HG03432 (cell line): Measurements from ENCODE around the gene CFAP61.

Source experiments
- ATAC-seq: cut with Tn5 transposase; IDR thresholded peaks from one replicate; pipeline ENCODE4 v1.9.1; 2021; ENCODE audit warnings: mild to moderate bottlenecking, moderate library complexity; ENCODE audit not compliant: unreplicated experiment

Gene CFAP61

GRCh38 chr20:20386192-20386591, 333.9 kb downstream of the CFAP61 start:
- ATAC-seq: no peak

GRCh38 chr20:20390393-20390792, 338.1 kb downstream of the CFAP61 start:
- ATAC-seq: no peak

- no peak for ATAC-seq
Measured at GRCh38 chr20:20391115-20391514, 338.8 kb downstream of the CFAP61 start.

GRCh38 chr20:20391766-20392165, 339.4 kb downstream of the CFAP61 start:
- ATAC-seq: no peak

- no peak for ATAC-seq
Measured at GRCh38 chr20:20393207-20394120, 341.1 kb downstream of the CFAP61 start.

- ATAC-seq: no peak
Measured at GRCh38 chr20:20395087-20395486, 342.8 kb downstream of the CFAP61 start.

GRCh38 chr20:20395903-20396568, 343.7 kb downstream of the CFAP61 start:
- ATAC-seq: no peak

- no peak for ATAC-seq
Measured at GRCh38 chr20:20396794-20397193, 344.5 kb downstream of the CFAP61 start.

- ATAC-seq: no peak
Measured at GRCh38 chr20:20398123-20398522, 345.8 kb downstream of the CFAP61 start.

GRCh38 chr20:20399531-20400500, 347.5 kb downstream of the CFAP61 start:
- no peak for ATAC-seq

GRCh38 chr20:20401991-20402390, 349.7 kb downstream of the CFAP61 start:
- ATAC-seq: no peak

- no peak for ATAC-seq
Measured at GRCh38 chr20:20404633-20405032, 352.3 kb downstream of the CFAP61 start.

GRCh38 chr20:20405623-20406022, 353.3 kb downstream of the CFAP61 start:
- ATAC-seq: no peak

- ATAC-seq: no peak
Measured at GRCh38 chr20:20406306-20406705, 354.0 kb downstream of the CFAP61 start.

GRCh38 chr20:20407891-20408805, 355.8 kb downstream of the CFAP61 start:
- no peak for ATAC-seq

- no peak for ATAC-seq
Measured at GRCh38 chr20:20409331-20409730, 357.0 kb downstream of the CFAP61 start.
